ENCODE measurements around the gene TRIM67.

DNA sequence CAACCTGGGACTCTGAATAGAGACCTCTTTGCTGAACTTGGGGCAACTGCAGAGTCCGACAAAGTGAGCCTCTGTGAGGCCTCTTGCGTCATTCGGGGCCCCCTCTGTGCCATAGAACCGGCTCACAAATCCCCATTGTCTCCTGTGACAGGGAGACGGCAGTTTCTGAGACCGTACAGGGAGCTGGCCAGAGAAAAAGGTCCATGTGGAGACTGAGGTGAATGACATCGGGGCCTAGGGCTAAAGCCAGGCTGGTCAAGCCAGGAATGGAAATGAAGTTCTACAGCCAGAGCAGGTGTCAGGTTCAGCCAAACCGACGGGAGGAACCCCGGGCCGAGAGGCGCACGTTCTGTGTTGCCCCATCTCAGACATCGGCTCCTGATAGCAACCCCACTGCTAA is 37.1 kb upstream of the TRIM67 start:
- TF ChIP-seq, protein P1, sequence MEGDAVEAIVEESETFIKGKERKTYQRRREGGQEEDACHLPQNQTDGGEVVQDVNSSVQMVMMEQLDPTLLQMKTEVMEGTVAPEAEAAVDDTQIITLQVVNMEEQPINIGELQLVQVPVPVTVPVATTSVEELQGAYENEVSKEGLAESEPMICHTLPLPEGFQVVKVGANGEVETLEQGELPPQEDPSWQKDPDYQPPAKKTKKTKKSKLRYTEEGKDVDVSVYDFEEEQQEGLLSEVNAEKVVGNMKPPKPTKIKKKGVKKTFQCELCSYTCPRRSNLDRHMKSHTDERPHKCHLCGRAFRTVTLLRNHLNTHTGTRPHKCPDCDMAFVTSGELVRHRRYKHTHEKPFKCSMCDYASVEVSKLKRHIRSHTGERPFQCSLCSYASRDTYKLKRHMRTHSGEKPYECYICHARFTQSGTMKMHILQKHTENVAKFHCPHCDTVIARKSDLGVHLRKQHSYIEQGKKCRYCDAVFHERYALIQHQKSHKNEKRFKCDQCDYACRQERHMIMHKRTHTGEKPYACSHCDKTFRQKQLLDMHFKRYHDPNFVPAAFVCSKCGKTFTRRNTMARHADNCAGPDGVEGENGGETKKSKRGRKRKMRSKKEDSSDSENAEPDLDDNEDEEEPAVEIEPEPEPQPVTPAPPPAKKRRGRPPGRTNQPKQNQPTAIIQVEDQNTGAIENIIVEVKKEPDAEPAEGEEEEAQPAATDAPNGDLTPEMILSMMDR (conservative IDR thresholded peaks at IDR 0.05; ENCODE audit: low read depth, low read length) = no peak
- no peak for TF ChIP-seq EZH2 (IDR thresholded peaks at IDR 0.05; ENCODE audit: borderline replicate concordance, low read depth, low read length, poor library complexity, severe bottlenecking)

Data from A673 (cell line).